SW480 (cell line): Measurements from ENCODE around the gene SLC8A2.

Source experiments
- DNase-seq: peaks from one replicate; pipeline ENCODE4 v3.0.0-alpha.2; 2016; ENCODE audit warnings: low spot score

Gene SLC8A2

GRCh38 chr19:47430041-47430802 is 41.5 kb downstream of the SLC8A2 start:
- DNase-seq: no peak

DNA sequence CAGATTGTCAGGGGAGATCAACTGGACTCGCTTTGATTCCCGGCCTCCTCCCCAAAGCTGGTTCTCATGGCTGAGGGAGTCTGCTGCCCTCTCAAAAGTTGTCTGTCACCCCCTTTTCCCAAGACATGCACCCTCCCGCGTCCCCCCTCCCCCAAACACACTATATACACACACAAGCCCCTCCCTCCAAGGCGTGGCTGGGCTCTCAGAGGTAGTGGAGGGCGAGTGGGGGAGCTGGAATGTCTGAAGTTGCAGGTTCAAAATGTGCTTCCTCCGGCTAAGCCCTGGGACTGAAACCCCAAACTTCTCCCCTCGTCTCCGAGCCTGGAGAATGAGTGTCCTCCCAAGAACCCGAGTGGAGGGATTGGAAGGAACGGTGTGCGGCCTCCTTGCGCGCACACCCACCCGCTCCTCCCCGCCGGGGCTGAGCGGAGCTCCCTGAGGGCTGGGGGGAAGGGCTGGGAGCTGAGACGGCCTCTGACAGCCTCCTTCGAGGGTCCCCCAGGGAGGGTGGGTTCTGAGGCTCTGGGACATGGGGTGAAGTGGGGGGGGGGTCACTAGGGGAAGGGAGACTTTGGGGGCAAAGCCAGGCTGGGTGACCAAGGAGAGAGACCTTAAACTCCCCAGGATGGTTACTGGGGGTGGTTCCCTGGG is 42.4 kb downstream of the SLC8A2 start:
- DNase-seq: no peak

DNA sequence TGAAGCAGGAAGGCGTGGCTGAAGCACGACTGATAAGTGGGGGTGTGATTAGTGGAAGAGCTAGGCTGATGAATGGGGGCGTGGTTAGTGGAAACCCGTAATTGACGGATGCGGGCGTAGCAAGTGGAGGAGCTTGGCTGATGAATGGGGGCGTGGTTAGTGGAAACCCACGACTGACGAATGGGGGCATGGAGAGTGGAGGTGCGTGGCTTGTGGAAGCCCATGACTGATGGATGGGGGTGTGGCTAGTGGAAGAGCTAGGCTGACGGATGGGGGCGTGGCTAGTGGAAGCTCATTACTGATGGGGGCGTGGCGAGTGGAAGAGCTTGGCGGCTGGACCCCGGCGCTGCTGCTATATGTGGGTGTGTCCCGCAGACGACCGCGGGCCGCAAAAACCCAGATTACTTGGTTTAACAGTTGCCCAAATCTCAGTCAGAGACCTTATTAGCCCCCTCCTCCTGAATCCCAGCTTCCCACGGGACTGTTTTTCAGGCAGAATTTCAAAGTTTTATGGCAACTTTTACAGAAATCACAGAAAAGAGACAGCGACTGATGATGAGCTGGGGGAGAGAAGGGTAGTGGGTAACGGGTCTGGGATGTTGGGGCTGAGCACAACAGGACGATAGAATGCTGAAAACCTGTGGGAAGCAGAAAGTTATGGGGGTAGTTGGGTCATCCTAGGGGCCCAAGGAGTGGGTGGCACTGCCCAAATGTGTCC is 43.4 kb downstream of the SLC8A2 start:
- DNase-seq: peak; percentile 100

GRCh38 chr19:47427241-47428176 is 44.2 kb downstream of the SLC8A2 start:
- DNase-seq: peak; percentile 86

DNA sequence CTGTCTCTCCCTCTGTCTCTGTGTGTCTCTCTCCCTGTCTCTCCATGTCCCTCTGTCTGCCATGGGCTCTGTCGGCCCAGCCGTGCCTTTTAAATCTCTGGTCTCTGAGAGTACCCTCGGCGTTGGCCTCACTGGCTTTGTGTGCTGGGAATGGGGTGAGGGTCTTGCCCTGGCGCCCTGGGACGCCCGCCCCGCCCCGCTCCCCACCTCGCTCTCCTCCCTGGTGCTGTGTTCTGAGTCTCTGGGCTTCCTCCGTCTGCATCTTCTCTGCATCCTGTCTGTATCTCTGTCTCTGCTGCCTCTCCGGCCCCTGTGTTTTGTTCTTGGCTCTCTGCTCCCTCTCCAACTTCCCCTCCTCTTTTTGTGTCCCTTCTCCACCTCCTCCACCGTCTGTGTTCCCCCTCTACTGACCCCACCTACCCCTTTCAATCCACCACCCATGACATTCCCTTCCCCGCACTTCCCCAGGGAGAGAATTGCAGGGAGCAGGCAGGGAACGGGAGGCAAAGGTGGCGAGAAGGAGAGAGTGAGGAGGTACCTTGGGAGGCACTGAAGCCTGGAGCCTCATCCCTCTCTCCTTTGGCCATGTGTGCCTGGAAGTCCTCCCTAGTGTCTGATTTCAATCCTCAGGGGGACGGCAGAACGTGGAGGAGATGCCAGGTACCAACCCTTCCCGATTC is 48.4 kb downstream of the SLC8A2 start:
- no peak for DNase-seq

- DNase-seq: no peak
Measured at GRCh38 chr19:47422417-47423163, 49.1 kb downstream of the SLC8A2 start.

- no peak for DNase-seq
Measured at GRCh38 chr19:47421844-47422395, 49.8 kb downstream of the SLC8A2 start.

DNA sequence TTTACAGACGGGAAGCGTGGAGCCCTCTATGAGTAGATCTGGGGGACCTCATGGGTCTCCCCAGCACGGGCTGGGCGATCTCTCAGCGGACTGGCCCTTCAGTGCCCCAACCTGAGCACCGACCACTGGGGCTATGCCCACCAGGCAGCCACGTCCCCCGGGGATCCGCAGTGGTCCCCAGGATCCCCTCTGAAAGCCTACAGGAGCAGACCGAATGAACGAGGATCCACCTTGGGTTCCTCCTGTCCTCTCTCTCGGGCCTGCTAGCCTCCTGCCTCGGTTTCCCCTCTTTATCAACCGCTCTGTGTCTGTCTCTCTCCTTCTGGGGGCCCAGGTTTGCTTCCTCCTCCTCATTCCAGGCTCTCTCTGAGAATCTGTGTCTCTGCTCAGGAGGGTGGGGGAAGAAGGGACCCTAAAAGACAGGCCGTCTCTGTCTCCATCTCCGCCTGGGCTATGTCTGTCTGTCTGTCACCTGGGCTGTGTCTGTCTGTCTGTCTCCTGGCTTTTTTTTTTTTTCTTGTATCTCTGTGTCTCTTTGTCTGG is 50.4 kb downstream of the SLC8A2 start:
- no peak for DNase-seq

DNA sequence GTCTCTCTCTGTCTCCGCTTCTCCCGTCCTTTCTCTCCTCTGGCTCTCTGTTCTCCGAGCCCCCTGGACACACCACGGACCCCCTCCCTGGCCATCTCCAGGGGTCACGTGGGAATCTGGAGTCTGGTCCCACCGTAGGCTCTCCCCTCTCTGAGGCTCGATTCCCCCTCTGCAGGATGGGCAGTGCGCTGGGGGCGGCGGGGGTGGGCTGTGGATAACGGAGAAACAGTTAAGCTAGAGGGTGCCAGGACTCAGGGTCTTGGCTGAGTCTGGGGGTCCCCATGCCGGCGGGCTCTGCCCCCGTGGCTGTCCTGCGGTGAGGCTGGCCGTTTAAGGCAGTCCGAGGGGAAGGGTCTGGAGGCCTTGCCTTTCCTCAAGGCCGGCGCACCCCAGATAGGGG is 51.9 kb downstream of the SLC8A2 start:
- no peak for DNase-seq

DNA sequence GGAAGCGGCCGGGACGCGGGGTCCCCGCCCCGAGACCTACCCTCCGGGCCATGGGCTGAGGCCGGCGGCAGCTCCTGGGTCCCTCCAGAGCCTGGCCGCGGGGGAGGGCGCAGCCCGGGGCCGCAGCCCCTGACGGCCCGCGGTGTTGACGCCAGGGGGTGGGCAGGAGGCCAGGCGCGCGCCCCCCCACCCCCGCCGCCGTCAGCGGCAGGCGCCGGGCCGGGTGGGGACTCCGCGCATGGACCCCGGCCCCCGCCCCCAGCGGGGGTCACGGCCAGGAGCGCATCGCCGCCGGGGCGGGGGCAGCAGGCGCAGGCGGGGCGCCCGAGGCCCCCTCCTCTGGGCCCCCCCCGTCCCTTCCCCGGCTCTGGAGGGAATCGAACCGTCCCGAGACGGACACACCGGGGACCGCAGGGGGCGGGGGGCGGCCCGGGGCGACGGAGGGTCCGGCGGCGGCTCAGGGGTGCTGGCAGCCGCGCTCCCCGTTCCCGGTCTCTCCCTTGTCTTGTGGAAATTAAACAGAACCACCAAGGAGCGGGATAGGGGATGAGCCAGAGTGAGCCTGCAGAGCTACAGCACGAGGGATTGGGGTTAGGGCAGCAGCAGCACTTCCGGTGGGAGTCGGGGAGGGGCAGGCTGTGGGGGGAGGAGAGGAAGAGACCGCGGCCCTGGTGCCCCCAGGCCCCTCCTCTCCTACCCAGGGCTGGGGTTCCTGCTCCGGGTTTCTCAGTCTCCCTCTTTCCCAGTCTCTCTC is 52.5 kb downstream of the SLC8A2 start, which contains the start of gene MEIS3:
Gene MEIS3 (minus strand): TSS at position 498 of the 754 bp plus-strand sequence. CDS start 446 bp downstream, at position 52.
- no peak for DNase-seq

GRCh38 chr19:47418692-47419029 is 53.0 kb downstream of the SLC8A2 start:
- no peak for DNase-seq

DNA sequence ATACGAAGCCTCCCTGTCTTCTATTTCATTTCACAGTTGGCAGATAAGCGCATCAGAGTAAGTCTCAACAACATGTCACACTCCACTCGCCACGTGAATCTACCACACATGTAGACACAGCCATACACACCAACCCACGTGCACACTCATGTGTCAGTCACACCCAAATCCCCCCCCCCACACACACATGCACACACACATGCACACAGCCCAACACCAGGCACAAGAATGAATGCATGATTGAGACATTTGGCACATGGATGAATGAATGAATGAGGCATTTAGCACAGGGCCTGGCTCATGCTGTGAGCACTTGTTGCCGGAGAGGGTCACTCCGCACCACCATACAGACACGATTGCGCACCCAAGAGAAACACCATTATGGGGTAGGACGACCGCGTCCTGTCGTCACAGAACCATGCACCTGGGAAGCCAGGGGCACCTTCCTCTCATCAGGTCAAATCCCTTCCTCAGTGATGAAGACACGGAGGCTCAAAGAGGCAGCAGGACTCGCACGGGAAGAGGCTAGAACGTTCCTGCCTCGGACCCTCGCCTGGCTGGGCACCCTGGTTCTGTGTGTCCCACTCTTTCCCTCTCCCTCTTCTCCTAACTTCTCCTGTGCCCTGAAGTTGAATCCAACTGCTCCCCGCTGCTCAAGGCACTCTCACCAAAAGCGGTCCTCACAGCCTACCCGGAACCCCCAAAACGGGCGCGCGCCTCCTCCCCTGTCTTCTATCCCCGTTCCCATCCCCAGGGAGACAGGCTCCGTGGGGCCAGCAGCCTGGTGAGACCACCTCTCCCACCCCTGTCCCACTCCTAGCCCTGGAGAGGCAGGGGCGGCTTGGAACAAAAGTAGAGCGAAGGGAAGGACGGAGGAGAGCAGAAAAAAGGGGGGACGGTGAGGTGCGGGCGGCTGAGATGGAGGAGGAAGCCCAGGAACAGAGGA is 53.7 kb downstream of the SLC8A2 start:
- no peak for DNase-seq

- no peak for DNase-seq
Measured at GRCh38 chr19:47417107-47417745, 54.5 kb downstream of the SLC8A2 start.

- DNase-seq: no peak
Measured at GRCh38 chr19:47416643-47416985, 55.1 kb downstream of the SLC8A2 start.

GRCh38 chr19:47415953-47416642 is 55.6 kb downstream of the SLC8A2 start:
- DNase-seq: no peak

DNA sequence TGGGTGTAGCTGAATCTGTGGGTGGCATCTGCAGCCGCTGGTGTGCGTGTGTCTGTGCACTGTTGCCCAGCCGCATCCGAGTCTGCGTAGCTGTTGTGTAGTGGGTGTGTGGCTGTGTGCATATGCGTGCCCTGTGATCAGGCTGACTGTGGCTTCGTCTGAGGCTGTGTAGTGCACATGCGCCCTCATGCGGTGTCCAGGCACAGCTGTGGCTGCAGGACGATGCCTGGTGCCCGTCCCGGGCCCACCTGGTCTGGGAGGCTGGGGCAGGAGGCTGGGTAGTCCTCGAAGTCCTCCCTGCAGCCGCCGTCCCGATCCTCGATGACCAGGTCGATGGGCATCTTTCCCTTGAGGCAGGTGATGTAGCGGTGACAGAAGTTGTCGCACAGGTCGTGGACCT is 57.2 kb downstream of the SLC8A2 start:
- peak; percentile 66 for DNase-seq

DNA sequence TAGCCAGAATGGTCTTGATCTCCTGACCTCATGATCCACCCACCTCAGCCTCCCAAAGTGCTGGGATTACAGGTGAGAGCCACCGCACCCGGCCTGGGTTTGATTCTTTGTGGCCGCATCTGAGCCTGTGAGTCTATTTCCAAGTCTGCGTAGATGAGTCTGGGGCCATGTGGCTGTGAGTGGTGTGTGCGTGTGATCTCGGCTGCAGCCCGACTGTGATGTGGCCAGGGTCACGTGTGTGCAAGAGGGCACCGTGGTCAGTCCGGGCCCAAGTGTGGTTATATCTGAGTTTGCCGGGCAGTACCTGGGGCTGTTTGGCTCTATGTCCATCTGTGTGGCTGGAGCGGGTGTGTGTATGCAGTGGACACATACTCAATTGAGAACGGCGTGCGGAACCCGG is 57.8 kb downstream of the SLC8A2 start:
- DNase-seq: no peak
